ENCODE data around the gene WSCD2. TPM values are rescaled to one million over a fixed set of nuclear protein-coding genes. Genes with fewer than 3 reads are reported as not detected.

The WSCD2 gene
- total and polyA plus RNA-seq, 8 donors = 0.25 to 6.7 (median 1.4) TPM; not detected in 3

- Histone ChIP-seq H3K27me3 (peaks cover 0 to 10% (median 4%) of the 10 kb centered on the region in 3 donors), H3K36me3 (no peaks in the 10 kb centered on the region), H3K4me3 (no peak overlapping the region), H3K27ac (no peak overlapping the region), H3K4me1 (no peaks in the 10 kb centered on the region), H3K9me3 (peaks cover 0 to 15% (median 7%) of the 10 kb centered on the region in 4 donors)
- no peak for DNase-seq
- intact Hi-C loops (cut with DNase I; ENCODE audit: low total_unique reads) = no loop called here
- 26 to 50% (median 33%) methylated on average over 4 of the region's 4 CpGs for WGBS, 5 donors
- no peak for TF ChIP-seq EP300 (IDR thresholded peaks at IDR 0.05)
- TF ChIP-seq, protein P1, sequence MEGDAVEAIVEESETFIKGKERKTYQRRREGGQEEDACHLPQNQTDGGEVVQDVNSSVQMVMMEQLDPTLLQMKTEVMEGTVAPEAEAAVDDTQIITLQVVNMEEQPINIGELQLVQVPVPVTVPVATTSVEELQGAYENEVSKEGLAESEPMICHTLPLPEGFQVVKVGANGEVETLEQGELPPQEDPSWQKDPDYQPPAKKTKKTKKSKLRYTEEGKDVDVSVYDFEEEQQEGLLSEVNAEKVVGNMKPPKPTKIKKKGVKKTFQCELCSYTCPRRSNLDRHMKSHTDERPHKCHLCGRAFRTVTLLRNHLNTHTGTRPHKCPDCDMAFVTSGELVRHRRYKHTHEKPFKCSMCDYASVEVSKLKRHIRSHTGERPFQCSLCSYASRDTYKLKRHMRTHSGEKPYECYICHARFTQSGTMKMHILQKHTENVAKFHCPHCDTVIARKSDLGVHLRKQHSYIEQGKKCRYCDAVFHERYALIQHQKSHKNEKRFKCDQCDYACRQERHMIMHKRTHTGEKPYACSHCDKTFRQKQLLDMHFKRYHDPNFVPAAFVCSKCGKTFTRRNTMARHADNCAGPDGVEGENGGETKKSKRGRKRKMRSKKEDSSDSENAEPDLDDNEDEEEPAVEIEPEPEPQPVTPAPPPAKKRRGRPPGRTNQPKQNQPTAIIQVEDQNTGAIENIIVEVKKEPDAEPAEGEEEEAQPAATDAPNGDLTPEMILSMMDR (IDR thresholded peaks at IDR 0.05) = no peak
- TF ChIP-seq POLR2AphosphoS5 (IDR thresholded peaks at IDR 0.05) = no peak
- TF ChIP-seq POLR2A (IDR thresholded peaks at IDR 0.05) = no peak
Observed at GRCh38 chr12:108093209-108093608, 35.9 kb upstream of the WSCD2 start.

- intact Hi-C loops (cut with DNase I; ENCODE audit: low total_unique reads) = no loop called here
- Histone ChIP-seq H3K4me3 (no peak overlapping the region), H3K4me1 (no peaks in the 10 kb centered on the region), H3K27me3 (peaks cover 0 to 16% (median 4%) of the 10 kb centered on the region in 3 donors), H3K9me3 (peaks cover 0 to 8% (median 0%) of the 10 kb centered on the region in 4 donors), H3K27ac (no peak overlapping the region), H3K36me3 (no peaks in the 10 kb centered on the region)
- DNase-seq = no peak
- 55 to 71% (median 66%) methylated on average over 2 of the region's 2 CpGs for WGBS, 5 donors
- TF ChIP-seq, protein P1 (IDR thresholded peaks at IDR 0.05) = no peak
- TF ChIP-seq POLR2AphosphoS5 (IDR thresholded peaks at IDR 0.05) (no peak), EP300 (IDR thresholded peaks at IDR 0.05) (no peak), POLR2A (IDR thresholded peaks at IDR 0.05) (no peak)
Observed at GRCh38 chr12:108094056-108094649, 34.9 kb upstream of the WSCD2 start.

- Histone ChIP-seq H3K4me3 (no peak overlapping the region), H3K27me3 (peaks cover 0 to 24% (median 4%) of the 10 kb centered on the region in 3 donors), H3K27ac (no peak overlapping the region), H3K36me3 (no peaks in the 10 kb centered on the region), H3K9me3 (no peaks in the 10 kb centered on the region), H3K4me1 (no peaks in the 10 kb centered on the region)
- no peak for DNase-seq
- 74 to 82% (median 80%) methylated on average over 3 of the region's 3 CpGs for WGBS, 5 donors
- no peak for TF ChIP-seq POLR2A (IDR thresholded peaks at IDR 0.05)
- intact Hi-C loops (cut with DNase I; ENCODE audit: low total_unique reads) = no loop called here
Observed at GRCh38 chr12:108097160-108097911, 31.8 kb upstream of the WSCD2 start.

- TF ChIP-seq POLR2A (IDR thresholded peaks at IDR 0.05) = no peak
- TF ChIP-seq, protein P1 (IDR thresholded peaks at IDR 0.05) = no peak
- TF ChIP-seq EP300 (IDR thresholded peaks at IDR 0.05) = no peak
- TF ChIP-seq POLR2AphosphoS5 (IDR thresholded peaks at IDR 0.05) = no peak
- intact Hi-C loops (cut with DNase I; ENCODE audit: low total_unique reads) = no loop called here
- H3K4me3 ChIP-seq = no peak overlapping the region
- no peaks in the 10 kb centered on the region for H3K4me1 ChIP-seq
- H3K36me3 ChIP-seq = no peaks in the 10 kb centered on the region
- no peak overlapping the region for H3K27ac ChIP-seq
- 89 to 94% (median 90%) methylated on average over 8 of the region's 8 CpGs for WGBS, 5 donors
- no peaks in the 10 kb centered on the region for H3K9me3 ChIP-seq
- DNase-seq = no peak
- peaks cover 0 to 30% (median 4%) of the 10 kb centered on the region in 3 donors for H3K27me3 ChIP-seq
Observed at GRCh38 chr12:108098374-108098773, 30.7 kb upstream of the WSCD2 start.

All from stomach (tissue), 9 donors.